ENCODE data around the gene OR51B6. TPM values are rescaled to one million over a fixed set of nuclear protein-coding genes. Genes with fewer than 3 reads are reported as not detected.
"Not testable (repeated sequence)": the region's sequence is repeated elsewhere in the genome, so short reads cannot be mapped to it uniquely, and the experiment has no call there.

The OR51B6 gene
- total RNA-seq, 1 donor = not detected

DNA sequence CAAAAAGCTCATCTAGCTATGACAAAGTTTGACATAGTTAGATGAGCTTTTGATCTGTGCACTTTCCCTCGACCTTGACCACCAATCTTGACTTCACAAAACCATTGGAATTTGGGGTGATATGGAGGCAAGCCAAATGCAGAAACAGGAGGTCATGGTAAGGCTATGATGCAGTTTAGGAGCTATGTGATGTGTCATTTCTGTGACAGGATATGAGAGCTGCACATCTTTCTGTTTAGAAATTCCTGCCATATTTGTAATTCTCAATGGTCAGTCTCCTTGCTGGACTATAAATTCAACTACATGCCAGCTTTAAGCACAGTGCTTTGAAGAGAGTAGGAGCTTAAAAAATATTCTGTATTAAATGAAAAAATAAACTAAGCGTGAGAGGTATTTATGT is 12.9 kb downstream of the OR51B6 start:
- TF ChIP-seq CTCF (IDR thresholded peaks at IDR 0.05; ENCODE audit: insufficient read depth, low read length) = no peak
- no peak overlapping the region for H3K4me3 ChIP-seq (ENCODE audit: low read depth, low read length)
- peak; percentile 84 for DNase-seq (ENCODE audit: low read depth)

DNA sequence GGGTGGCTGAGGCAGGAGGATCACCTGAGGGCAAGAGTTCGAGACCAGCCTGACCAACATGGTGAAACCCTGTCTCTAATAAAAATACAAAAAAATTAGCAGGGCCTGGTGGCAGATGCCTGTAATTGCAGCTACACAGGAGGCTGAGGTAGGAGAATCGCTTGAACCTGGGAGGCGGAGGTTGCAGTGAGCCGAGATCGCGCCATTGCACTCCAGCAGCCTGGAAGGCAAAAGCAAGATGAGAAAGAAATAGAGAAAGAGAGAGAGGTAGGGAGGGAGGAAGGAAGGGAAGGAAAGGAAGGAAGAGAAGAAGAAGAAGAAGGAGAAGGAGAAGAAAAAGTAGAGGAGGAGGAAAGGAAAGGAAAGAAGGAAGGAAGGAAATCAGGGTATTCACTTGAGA is 15.1 kb downstream of the OR51B6 start:
- not testable (repeated sequence) for DNase-seq (ENCODE audit: low read depth); H3K4me3 ChIP-seq (ENCODE audit: low read depth, low read length)

- DNase-seq (ENCODE audit: low read depth) = peak; percentile 28
- no peak for TF ChIP-seq CTCF (IDR thresholded peaks at IDR 0.05; ENCODE audit: insufficient read depth, low read length)
- H3K4me3 ChIP-seq (ENCODE audit: low read depth, low read length) = no peak overlapping the region
Measured at GRCh38 chr11:5366856-5367255, 15.5 kb downstream of the OR51B6 start.

DNA sequence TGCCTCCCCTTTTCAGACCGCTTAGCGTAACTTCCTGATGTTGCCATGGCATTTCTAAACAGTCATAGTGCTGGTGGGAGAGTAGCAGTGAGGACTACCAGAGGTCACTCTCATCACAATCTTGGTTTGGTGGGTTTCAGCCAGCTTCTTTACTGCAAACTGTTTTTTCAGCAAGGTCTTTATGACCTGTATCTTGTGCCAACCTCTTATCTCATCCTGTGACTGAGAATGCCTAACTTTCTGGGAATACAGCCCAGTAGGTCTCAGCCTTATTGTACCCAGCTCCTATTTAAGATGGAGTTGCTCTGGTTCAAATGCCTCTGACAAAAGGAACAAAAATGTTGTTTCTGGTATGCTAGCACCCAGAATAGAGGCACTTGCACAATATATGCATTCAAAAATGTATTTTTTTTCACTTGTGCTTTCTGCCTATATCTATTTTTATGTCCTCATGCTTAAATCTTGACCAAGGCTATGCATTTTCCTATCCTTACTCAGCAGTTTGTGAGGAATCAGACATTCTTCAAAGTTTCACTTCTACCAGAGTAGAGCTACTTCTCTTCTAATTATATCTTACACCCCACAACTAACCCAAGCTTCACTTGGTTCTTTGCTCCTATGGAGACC is 16.3 kb downstream of the OR51B6 start:
- DNase-seq (ENCODE audit: low read depth) = peak; percentile 97
- no peak overlapping the region for H3K4me3 ChIP-seq (ENCODE audit: low read depth, low read length)
- no peak for TF ChIP-seq CTCF (IDR thresholded peaks at IDR 0.05; ENCODE audit: insufficient read depth, low read length)

DNA sequence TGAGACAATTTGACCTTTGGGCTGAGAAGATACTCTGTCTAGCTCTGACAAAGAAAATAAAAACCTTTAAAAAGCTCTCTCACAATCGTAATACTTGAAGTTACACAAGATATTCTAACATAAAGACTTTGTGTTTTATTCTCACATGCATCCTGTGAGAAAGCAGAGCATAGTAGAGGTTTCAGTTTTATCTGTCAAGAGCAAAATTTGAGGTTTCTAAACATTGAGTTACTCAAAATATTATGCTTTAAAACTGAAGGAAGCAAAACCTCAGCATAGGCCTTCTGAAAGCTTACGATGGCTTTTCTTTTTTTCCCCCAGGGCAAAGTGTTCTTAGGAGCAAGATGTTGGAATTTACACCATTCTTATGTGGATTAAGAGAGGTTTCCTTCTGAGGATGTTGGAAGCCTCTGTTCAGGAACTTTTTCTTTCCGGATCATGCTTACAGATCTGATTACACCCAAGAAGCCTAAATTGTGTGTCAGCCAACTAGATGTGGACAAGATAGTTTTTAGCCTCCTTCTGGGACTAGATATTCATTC is 17.3 kb downstream of the OR51B6 start:
- no peak for TF ChIP-seq CTCF (IDR thresholded peaks at IDR 0.05; ENCODE audit: insufficient read depth, low read length)
- no peak overlapping the region for H3K4me3 ChIP-seq (ENCODE audit: low read depth, low read length)

GRCh38 chr11:5369789-5370188 is 18.5 kb downstream of the OR51B6 start:
- H3K4me3 ChIP-seq (ENCODE audit: low read depth, low read length) = no peak overlapping the region
- peak; percentile 68 for TF ChIP-seq CTCF (IDR thresholded peaks at IDR 0.05; ENCODE audit: insufficient read depth, low read length)
- DNase-seq (ENCODE audit: low read depth) = peak; percentile 77

More for the DNA sequence above, 17.3 kb downstream of the OR51B6 start:
- DNase-seq (ENCODE audit: low read depth) = no peak

DNA sequence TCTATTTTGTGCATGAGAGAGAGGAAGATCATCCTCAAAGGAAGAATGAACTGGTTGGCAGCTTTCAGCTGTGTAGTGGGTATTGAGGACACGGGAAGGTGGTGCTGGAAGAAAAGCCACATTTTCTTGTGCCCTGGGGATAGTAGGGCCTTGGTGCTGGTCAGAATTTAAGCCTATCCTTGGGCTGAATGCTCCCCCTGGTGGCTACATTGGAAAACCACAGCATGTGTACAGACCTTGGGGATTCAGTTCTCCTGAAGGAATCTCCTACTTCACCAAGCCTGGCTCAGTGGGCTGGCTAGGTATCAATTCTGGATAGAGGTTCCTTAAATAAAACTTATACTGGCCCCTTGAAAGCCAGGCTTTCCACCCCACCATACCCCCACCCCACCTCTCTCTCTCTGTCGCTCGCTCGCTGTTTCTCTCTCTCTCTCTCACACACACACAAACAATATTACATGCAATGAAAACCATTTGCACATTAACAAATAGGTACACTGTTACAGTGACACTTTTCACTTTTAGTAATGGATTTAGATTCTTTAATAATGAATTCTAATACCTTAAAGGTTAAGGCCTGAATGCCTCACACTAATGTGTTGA is 29.5 kb downstream of the OR51B6 start:
- TF ChIP-seq CTCF (IDR thresholded peaks at IDR 0.05; ENCODE audit: insufficient read depth, low read length) = peak; percentile 87
- H3K4me3 ChIP-seq (ENCODE audit: low read depth, low read length) = no peak overlapping the region
- DNase-seq (ENCODE audit: low read depth) = peak; percentile 83
